NB4 (cell line): ENCODE measurements around the gene SNAI3.

Experiments
- DNase-seq: peaks from one replicate; pipeline ENCODE4 v3.0.0; 2010; ENCODE audit warnings: low read depth
- H3K4me3 ChIP-seq: one replicate; pipeline ENCODE4 v1.5.1; 2011; ENCODE audit warnings: mild to moderate bottlenecking, low read depth, low read length, moderate library complexity
- CTCF ChIP-seq: IDR thresholded peaks from one replicate; pipeline ENCODE4 v1.5.1; 2012; ENCODE audit warnings: low read depth, low read length
- MYC ChIP-seq: IDR thresholded peaks from 2 replicates; pipeline ENCODE4 v1.6.1; 2011; ENCODE audit warnings: low read depth, low read length
- POLR2A ChIP-seq: IDR thresholded peaks from 2 replicates; pipeline ENCODE4 v1.6.1; 2011; ENCODE audit warnings: mild to moderate bottlenecking; ENCODE audit not compliant: insufficient read length; ENCODE audit errors: extremely low read depth
- TF ChIP-seq, protein P1 (sequence below): IDR thresholded peaks from 2 replicates; pipeline ENCODE4 v1.6.1; 2011; ENCODE audit warnings: low read depth, low read length

Gene SNAI3

DNA sequence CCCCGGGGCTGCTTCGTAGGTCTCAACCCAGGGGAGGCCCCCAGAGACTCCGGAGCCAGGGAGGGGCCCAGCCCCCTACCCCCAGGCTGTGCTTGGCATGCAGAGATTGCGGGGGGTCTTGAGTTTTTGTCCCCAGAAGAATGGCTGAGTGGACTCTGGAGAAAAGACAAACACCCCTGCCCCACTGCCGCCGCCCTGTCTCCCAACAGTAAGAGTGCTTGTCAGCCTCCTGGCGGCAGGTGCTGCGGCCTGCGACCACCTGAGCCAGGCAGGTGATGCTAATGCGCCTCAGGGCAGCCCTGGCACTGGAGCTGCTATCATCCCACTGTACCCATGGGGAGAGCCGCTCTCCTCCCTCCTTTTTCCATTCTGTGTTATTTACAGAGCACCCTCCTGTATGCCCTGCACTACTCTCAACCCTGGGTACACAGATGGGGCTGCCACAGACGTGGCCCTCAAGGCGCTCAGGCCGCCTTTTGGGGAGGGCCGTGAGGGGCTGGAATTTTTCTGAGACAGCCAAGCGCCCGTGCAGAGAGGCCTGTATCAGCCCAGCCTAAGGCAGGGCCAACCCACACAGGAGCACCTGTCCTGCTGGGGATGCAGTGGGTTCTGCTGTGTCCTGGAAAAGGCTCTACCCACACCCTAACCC is 50.5 kb downstream of the SNAI3 start:
- no peak for TF ChIP-seq MYC
- TF ChIP-seq, protein P1, sequence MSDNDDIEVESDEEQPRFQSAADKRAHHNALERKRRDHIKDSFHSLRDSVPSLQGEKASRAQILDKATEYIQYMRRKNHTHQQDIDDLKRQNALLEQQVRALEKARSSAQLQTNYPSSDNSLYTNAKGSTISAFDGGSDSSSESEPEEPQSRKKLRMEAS: no peak
- no peak for TF ChIP-seq CTCF
- TF ChIP-seq POLR2A: no peak
- no peak for DNase-seq
- no peak overlapping the region for H3K4me3 ChIP-seq

DNA sequence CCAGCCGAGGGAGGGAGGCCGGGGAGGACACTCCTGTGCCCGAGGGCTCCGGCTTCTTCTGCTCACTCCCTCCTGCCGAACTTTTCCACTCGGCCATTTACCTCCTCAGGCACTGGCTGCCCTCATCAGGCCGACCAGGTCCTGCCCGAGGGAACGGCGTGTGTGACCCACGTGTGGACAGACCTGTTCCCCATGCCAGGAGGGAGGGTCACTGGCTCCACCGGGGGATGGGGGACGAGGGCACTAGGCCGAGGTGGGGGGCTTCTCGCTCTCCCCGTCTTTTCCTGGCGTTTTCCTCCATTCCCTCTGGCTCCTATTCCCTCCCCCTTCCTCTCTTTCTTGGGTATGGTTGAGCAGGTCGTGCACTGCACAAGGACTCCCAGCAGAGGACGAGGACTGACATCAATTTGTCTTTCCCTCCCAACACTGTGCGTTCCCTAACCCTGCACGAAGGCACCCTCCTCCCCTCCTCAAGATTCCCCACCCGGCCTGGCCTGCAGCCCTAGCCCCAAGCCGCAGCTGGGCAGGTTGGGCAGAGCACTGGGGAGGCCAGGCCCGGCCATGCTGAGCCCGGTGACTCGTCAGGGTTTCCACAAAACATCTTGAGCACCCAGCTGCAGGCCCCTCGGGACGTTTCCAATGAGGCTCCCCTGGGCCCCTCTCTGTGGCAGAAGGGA is 51.2 kb downstream of the SNAI3 start:
- TF ChIP-seq, protein P1: no peak; the same call in 1 of the 2 replicates
- no peak for TF ChIP-seq MYC
- TF ChIP-seq CTCF: peak; percentile 16
- peak; percentile 68 for DNase-seq
- peak overlapping the region; percentile 33 for H3K4me3 ChIP-seq

- peak overlapping the region; percentile 58 for H3K4me3 ChIP-seq
- TF ChIP-seq POLR2A (no peak), MYC (no peak), CTCF (no peak)
- TF ChIP-seq, protein P1: no peak; the same call in none of the 2 replicates
- peak; percentile 94 for DNase-seq
Measured at GRCh38 chr16:88634141-88634993, 51.9 kb downstream of the SNAI3 start.

GRCh38 chr16:88633684-88634140 is 52.6 kb downstream of the SNAI3 start:
- TF ChIP-seq, protein P1: peak; percentile 78
- no peak for TF ChIP-seq POLR2A
- TF ChIP-seq MYC: peak; percentile 60; the same call in 1 of the 2 replicates
- peak; percentile 57 for TF ChIP-seq CTCF
- H3K4me3 ChIP-seq: peak overlapping the region; percentile 58
- DNase-seq: peak; percentile 92

DNA sequence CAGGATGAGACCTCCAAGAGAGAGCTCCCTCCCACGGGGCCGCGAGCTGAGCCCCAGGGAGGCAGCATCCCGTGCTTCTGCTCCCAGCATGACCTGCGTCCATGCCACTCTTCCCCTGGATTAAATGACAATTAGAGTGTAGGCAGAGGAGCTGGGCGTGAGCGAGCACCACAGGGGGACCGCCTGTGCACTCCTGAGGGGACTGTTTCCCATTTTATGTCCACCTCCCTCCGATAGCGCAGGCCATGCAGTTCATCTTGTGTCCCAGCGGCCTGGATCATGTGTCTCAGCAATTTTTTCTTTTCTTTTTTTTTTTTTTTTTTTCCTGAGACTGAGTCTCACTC is 53.7 kb downstream of the SNAI3 start:
- H3K4me3 ChIP-seq: no peak overlapping the region
- TF ChIP-seq, protein P1: no peak
- TF ChIP-seq MYC (no peak), POLR2A (no peak), CTCF (no peak)
- no peak for DNase-seq
